ENCODE measurements around the gene SGSH.

DNA sequence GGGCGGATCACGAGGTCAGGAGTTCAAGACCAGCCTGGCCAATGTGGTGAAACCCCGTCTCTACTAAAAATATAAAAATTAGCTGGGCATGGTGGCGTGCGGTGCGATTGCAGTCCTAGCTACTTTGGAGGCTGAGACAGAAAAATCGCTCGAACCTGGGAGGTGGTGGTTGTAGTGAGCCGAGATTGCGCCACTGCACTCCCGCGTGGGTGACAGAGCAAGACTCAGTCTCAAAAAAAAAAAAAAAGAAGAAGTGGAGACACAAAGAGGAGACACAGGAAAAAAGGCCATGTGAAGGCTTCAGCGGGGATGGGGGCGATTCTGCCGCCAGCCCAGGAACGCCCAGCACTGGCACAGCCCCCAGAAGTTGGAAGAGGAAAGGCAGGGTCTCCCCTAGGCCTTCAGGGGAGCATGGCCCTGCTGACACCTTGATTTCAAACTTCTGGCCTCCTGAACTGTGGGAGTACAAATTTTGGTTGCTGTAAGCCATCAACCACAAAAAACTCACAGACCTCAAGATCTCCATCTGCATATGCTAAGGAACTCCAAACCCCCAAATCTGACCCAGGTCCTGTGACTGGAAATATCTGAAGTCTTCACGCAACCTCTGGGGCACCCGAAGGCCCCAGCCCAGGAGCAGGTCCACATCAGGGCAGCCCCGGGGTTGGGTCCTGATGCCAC is 7.0 kb downstream of the SGSH start:
- TF ChIP-seq, protein P1, sequence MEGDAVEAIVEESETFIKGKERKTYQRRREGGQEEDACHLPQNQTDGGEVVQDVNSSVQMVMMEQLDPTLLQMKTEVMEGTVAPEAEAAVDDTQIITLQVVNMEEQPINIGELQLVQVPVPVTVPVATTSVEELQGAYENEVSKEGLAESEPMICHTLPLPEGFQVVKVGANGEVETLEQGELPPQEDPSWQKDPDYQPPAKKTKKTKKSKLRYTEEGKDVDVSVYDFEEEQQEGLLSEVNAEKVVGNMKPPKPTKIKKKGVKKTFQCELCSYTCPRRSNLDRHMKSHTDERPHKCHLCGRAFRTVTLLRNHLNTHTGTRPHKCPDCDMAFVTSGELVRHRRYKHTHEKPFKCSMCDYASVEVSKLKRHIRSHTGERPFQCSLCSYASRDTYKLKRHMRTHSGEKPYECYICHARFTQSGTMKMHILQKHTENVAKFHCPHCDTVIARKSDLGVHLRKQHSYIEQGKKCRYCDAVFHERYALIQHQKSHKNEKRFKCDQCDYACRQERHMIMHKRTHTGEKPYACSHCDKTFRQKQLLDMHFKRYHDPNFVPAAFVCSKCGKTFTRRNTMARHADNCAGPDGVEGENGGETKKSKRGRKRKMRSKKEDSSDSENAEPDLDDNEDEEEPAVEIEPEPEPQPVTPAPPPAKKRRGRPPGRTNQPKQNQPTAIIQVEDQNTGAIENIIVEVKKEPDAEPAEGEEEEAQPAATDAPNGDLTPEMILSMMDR (IDR thresholded peaks at IDR 0.05) = no peak
- no peak for TF ChIP-seq POLR2A (IDR thresholded peaks at IDR 0.05)
- no peak for TF ChIP-seq EP300 (IDR thresholded peaks at IDR 0.05)
- TF ChIP-seq POLR2AphosphoS5 (IDR thresholded peaks at IDR 0.05) = no peak

All from suprapubic skin (tissue), 4 donors.